ENCODE results near the gene ANKHD1. TPM values are rescaled to one million over a fixed set of nuclear protein-coding genes. Genes with fewer than 3 reads are reported as not detected.

ANKHD1 gene
- total RNA-seq, 2 experiments from 2014 or later: 99.3 to 103 TPM

GRCh38 chr5:140546851-140547507, 145.3 kb downstream of the ANKHD1 start:
- ChIA-PET CTCF (interaction anchor here (0.6 to 4.0 kb wide), 16 partner anchors 8 to 175 kb away, joined by 3 to 16 read pairs (median 4); partner anchors contain the start of genes APBB3, CD14, SLC35A4 and SRA1), POLR2A (interaction anchor here (0.8 to 3.5 kb wide), 16 partner anchors 9 to 145 kb away, joined by 3 to 38 read pairs (median 8); partner anchors contain the start of genes ANKHD1, APBB3, CD14 and HARS1)
- TF ChIP-seq, protein P1, sequence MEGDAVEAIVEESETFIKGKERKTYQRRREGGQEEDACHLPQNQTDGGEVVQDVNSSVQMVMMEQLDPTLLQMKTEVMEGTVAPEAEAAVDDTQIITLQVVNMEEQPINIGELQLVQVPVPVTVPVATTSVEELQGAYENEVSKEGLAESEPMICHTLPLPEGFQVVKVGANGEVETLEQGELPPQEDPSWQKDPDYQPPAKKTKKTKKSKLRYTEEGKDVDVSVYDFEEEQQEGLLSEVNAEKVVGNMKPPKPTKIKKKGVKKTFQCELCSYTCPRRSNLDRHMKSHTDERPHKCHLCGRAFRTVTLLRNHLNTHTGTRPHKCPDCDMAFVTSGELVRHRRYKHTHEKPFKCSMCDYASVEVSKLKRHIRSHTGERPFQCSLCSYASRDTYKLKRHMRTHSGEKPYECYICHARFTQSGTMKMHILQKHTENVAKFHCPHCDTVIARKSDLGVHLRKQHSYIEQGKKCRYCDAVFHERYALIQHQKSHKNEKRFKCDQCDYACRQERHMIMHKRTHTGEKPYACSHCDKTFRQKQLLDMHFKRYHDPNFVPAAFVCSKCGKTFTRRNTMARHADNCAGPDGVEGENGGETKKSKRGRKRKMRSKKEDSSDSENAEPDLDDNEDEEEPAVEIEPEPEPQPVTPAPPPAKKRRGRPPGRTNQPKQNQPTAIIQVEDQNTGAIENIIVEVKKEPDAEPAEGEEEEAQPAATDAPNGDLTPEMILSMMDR (IDR thresholded peaks at IDR 0.05): no peak
- Mint-ChIP-seq H3K27ac (peak overlapping the region; percentile 98), H3K4me1 (ENCODE audit: low read depth) (peaks cover 38% of the 10 kb centered on the region), H3K36me3 (ENCODE audit: low read depth) (peaks cover 49% of the 10 kb centered on the region), H3K27me3 (no peaks in the 10 kb centered on the region), H3K9me3 (no peaks in the 10 kb centered on the region), H3K4me3 (peak overlapping the region; percentile 89)
- intact Hi-C loops (cut with micrococcal nuclease): loop anchor here (5.0 kb wide), 1 partner anchor 90 kb away; the partner anchor contains the start of gene TMCO6
- DNase-seq: no peak
- no peak for ATAC-seq

GRCh38 chr5:140547508-140548299, 146.1 kb downstream of the ANKHD1 start, which contains the start of gene EIF4EBP3:
EIF4EBP3 (plus strand) TSS chr5:140547662; CDS start chr5:140547738, 76 bp downstream.
- peaks cover 41% of the 10 kb centered on the region for H3K4me1 Mint-ChIP-seq (ENCODE audit: low read depth)
- H3K36me3 Mint-ChIP-seq (ENCODE audit: low read depth): peaks cover 48% of the 10 kb centered on the region
- no peaks in the 10 kb centered on the region for H3K27me3 Mint-ChIP-seq
- peak within 1 kb of the TSS; percentile 98 for H3K27ac Mint-ChIP-seq
- peak within 1 kb of the TSS; percentile 89 for H3K4me3 Mint-ChIP-seq
- ChIA-PET CTCF (interaction anchor here (0.6 to 4.0 kb wide), 17 partner anchors 9 to 175 kb away, joined by 3 to 16 read pairs (median 4); partner anchors contain the start of genes APBB3, CD14, HARS1 and HARS2), POLR2A (interaction anchor here (0.8 to 3.5 kb wide), 17 partner anchors 8 to 146 kb away, joined by 3 to 38 read pairs (median 7); partner anchors contain the start of genes ANKHD1, APBB3, CD14 and HARS1)
- TF ChIP-seq, protein P1 (IDR thresholded peaks at IDR 0.05): peak; percentile 84
- intact Hi-C loops (cut with micrococcal nuclease): loop anchor here (5.0 kb wide), 1 partner anchor 90 kb away; the partner anchor contains the start of gene TMCO6
- H3K9me3 Mint-ChIP-seq: no peaks in the 10 kb centered on the region
- DNase-seq (peak; percentile 94), ATAC-seq (peak; percentile 97)

GRCh38 chr5:140548300-140548688, 146.7 kb downstream of the ANKHD1 start:
- peaks cover 47% of the 10 kb centered on the region for H3K4me1 Mint-ChIP-seq (ENCODE audit: low read depth)
- H3K27ac Mint-ChIP-seq: peak overlapping the region; percentile 98
- ATAC-seq (peak; percentile 2), DNase-seq (no peak)
- TF ChIP-seq, protein P1 (IDR thresholded peaks at IDR 0.05): no peak
- CTCF ChIA-PET: interaction anchor here (1.1 to 4.0 kb wide), 12 partner anchors 10 to 143 kb away, joined by 3 to 16 read pairs (median 6); partner anchors contain the start of genes APBB3, HARS1, HARS2 and SLC35A4
- peaks cover 50% of the 10 kb centered on the region for H3K36me3 Mint-ChIP-seq (ENCODE audit: low read depth)
- no peaks in the 10 kb centered on the region for H3K27me3 Mint-ChIP-seq
- peak overlapping the region; percentile 89 for H3K4me3 Mint-ChIP-seq
- intact Hi-C loops (cut with micrococcal nuclease): loop anchor here (5.0 kb wide), 1 partner anchor 89 kb away; the partner anchor contains the start of gene TMCO6
- H3K9me3 Mint-ChIP-seq: no peaks in the 10 kb centered on the region
- POLR2A ChIA-PET: interaction anchor here (0.9 to 3.5 kb wide), 12 partner anchors 8 to 146 kb away, joined by 3 to 38 read pairs (median 9); partner anchors contain the start of genes ANKHD1, APBB3, CD14 and HARS1

GRCh38 chr5:140548791-140549190, 147.2 kb downstream of the ANKHD1 start:
- ATAC-seq (no peak), DNase-seq (no peak)
- H3K4me3 Mint-ChIP-seq: peak overlapping the region; percentile 89
- H3K9me3 Mint-ChIP-seq: no peaks in the 10 kb centered on the region
- no peaks in the 10 kb centered on the region for H3K27me3 Mint-ChIP-seq
- TF ChIP-seq, protein P1 (IDR thresholded peaks at IDR 0.05): no peak
- peaks cover 52% of the 10 kb centered on the region for H3K4me1 Mint-ChIP-seq (ENCODE audit: low read depth)
- ChIA-PET POLR2A (interaction anchor here (0.9 to 3.5 kb wide), 9 partner anchors 9 to 147 kb away, joined by 3 to 38 read pairs (median 12); partner anchors contain the start of genes ANKHD1, APBB3, HARS1 and HARS2), CTCF (interaction anchor here (1.1 to 4.0 kb wide), 6 partner anchors 9 to 142 kb away, joined by 3 to 16 read pairs (median 8); partner anchors contain the start of genes APBB3, HARS1, HARS2 and SLC35A4)
- intact Hi-C loops (cut with micrococcal nuclease): loop anchor here (5.0 kb wide), 1 partner anchor 89 kb away; the partner anchor contains the start of gene TMCO6
- H3K27ac Mint-ChIP-seq: peak overlapping the region; percentile 98
- H3K36me3 Mint-ChIP-seq (ENCODE audit: low read depth): peaks cover 53% of the 10 kb centered on the region
